ENCODE results near the gene PICALM. TPM values are rescaled to one million over a fixed set of nuclear protein-coding genes. Genes with fewer than 3 reads are reported as not detected.

Gene PICALM
- total RNA-seq, 1 experiment from 2014 or later = 321 TPM

- ChIA-PET POLR2A (interaction anchor here (1.0 kb wide), 1 partner anchor 11 kb away, joined by 6 read pairs; no protein-coding TSS in a partner anchor), CTCF (interaction anchor here (0.5 to 3.4 kb wide), 29 partner anchors 8 to 320 kb away, joined by 3 to 55 read pairs (median 4); partner anchors contain the start of gene PICALM)
- Mint-ChIP-seq H3K36me3 (ENCODE audit: insufficient read depth, unreplicated experiment) (peaks cover 42% of the 10 kb centered on the region), H3K4me1 (ENCODE audit: low read depth, unreplicated experiment) (peaks cover 43% of the 10 kb centered on the region), H3K27ac (ENCODE audit: unreplicated experiment) (no peak overlapping the region), H3K27me3 (ENCODE audit: insufficient read depth, unreplicated experiment) (no peaks in the 10 kb centered on the region), H3K4me3 (ENCODE audit: unreplicated experiment) (no peak overlapping the region), H3K9me3 (ENCODE audit: unreplicated experiment) (no peaks in the 10 kb centered on the region)
- no peak for TF ChIP-seq CTCF (IDR thresholded peaks at IDR 0.05; ENCODE audit: insufficient read depth in 1 of 2, low read depth in 1 of 2, low read length in 1 of 2, severe bottlenecking in 1 of 2, unreplicated experiment in 1 of 2)
- intact Hi-C loops (cut with micrococcal nuclease; ENCODE audit: unreplicated experiment) = loop anchor here (5.0 kb wide), 1 partner anchor 191 kb away; no protein-coding TSS in a partner anchor
- H3K9me3 ChIP-seq = no peaks in the 10 kb centered on the region
- H3K4me3 ChIP-seq (ENCODE audit: low read depth, low read length) = no peak overlapping the region
- H3K4me1 ChIP-seq = peaks cover 46% of the 10 kb centered on the region
- H3K36me3 ChIP-seq (ENCODE audit: control insufficient read depth, insufficient read depth, low read length) = no peaks in the 10 kb centered on the region
- no peaks in the 10 kb centered on the region for H3K27me3 ChIP-seq (replicated peaks; ENCODE audit: control insufficient read depth, insufficient read depth, low read length)
- DNase-seq = no peak
- BruUV-seq (replicated peaks) = no TSS peak
These were observed 27.7 kb downstream of the PICALM start for GRCh38 chr11:86040919-86041850.

- no peak overlapping the region for H3K4me3 Mint-ChIP-seq (ENCODE audit: unreplicated experiment)
- peak overlapping the region; percentile 21 for H3K27ac Mint-ChIP-seq (ENCODE audit: unreplicated experiment)
- no peak for TF ChIP-seq CTCF (IDR thresholded peaks at IDR 0.05; ENCODE audit: insufficient read depth in 1 of 2, low read depth in 1 of 2, low read length in 1 of 2, severe bottlenecking in 1 of 2, unreplicated experiment in 1 of 2)
- Histone ChIP-seq H3K4me3 (ENCODE audit: low read depth, low read length) (no peak overlapping the region), H3K27me3 (replicated peaks; ENCODE audit: control insufficient read depth, insufficient read depth, low read length) (no peaks in the 10 kb centered on the region), H3K4me1 (peaks cover 43% of the 10 kb centered on the region), H3K9me3 (no peaks in the 10 kb centered on the region), H3K36me3 (ENCODE audit: control insufficient read depth, insufficient read depth, low read length) (no peaks in the 10 kb centered on the region)
- DNase-seq = no peak
- no TSS peak for BruUV-seq (replicated peaks)
- CTCF ChIA-PET = no interaction called here
- intact Hi-C loops (cut with micrococcal nuclease; ENCODE audit: unreplicated experiment) = no loop called here
- POLR2A ChIA-PET = no interaction called here
- H3K9me3 Mint-ChIP-seq (ENCODE audit: unreplicated experiment) = no peaks in the 10 kb centered on the region
- H3K4me1 Mint-ChIP-seq (ENCODE audit: low read depth, unreplicated experiment) = peaks cover 44% of the 10 kb centered on the region
- H3K36me3 Mint-ChIP-seq (ENCODE audit: insufficient read depth, unreplicated experiment) = peaks cover 43% of the 10 kb centered on the region
- no peaks in the 10 kb centered on the region for H3K27me3 Mint-ChIP-seq (ENCODE audit: insufficient read depth, unreplicated experiment)
These were observed 29.8 kb downstream of the PICALM start for GRCh38 chr11:86039094-86039493.

DNA sequence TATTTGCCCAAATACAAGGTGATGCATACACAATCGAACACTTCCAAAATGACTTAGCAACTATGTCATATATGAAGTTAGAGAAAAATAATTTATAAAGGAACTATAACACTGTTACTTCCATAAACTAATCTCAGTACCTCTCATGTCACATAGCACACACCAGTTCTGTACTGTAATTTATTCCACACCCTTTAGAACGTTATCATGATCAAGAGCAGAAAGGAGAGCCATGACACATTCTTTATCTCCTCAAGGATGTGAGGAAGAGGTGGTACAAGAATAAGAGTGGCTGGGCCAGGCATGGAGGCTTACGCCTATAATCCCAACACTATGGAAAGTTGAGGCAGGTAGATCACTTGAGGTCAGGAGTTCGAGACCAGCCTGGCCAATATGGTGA lies 31.1 kb downstream of the PICALM start:
- no peak for DNase-seq
- CTCF ChIA-PET = interaction anchor here (1.2 kb wide), 1 partner anchor 181 kb away, joined by 5 read pairs; no protein-coding TSS in a partner anchor
- Mint-ChIP-seq H3K36me3 (ENCODE audit: insufficient read depth, unreplicated experiment) (peaks cover 50% of the 10 kb centered on the region), H3K9me3 (ENCODE audit: unreplicated experiment) (no peaks in the 10 kb centered on the region), H3K4me3 (ENCODE audit: unreplicated experiment) (no peak overlapping the region), H3K27me3 (ENCODE audit: insufficient read depth, unreplicated experiment) (no peaks in the 10 kb centered on the region), H3K4me1 (ENCODE audit: low read depth, unreplicated experiment) (peaks cover 41% of the 10 kb centered on the region), H3K27ac (ENCODE audit: unreplicated experiment) (no peak overlapping the region)
- Histone ChIP-seq H3K9me3 (no peaks in the 10 kb centered on the region), H3K4me1 (peaks cover 38% of the 10 kb centered on the region), H3K27me3 (replicated peaks; ENCODE audit: control insufficient read depth, insufficient read depth, low read length) (no peaks in the 10 kb centered on the region), H3K4me3 (ENCODE audit: low read depth, low read length) (no peak overlapping the region), H3K36me3 (ENCODE audit: control insufficient read depth, insufficient read depth, low read length) (no peaks in the 10 kb centered on the region)
- no peak for TF ChIP-seq CTCF (IDR thresholded peaks at IDR 0.05; ENCODE audit: insufficient read depth in 1 of 2, low read depth in 1 of 2, low read length in 1 of 2, severe bottlenecking in 1 of 2, unreplicated experiment in 1 of 2)
- intact Hi-C loops (cut with micrococcal nuclease; ENCODE audit: unreplicated experiment) = no loop called here
- BruUV-seq (replicated peaks) = no TSS peak
- POLR2A ChIA-PET = no interaction called here

Measured in Caco-2 (cell line).